Epithelial cell of proximal tubule (primary cell): ENCODE measurements around the gene SOHLH1. TPM values are rescaled to one million over a fixed set of nuclear protein-coding genes. Genes with fewer than 3 reads are reported as not detected.

Experiments
- DNase-seq: peaks from one replicate; pipeline ENCODE4 v3.0.0-alpha.2; 2011; ENCODE audit warnings: low read depth
- H3K4me3 ChIP-seq: 2 replicates; pipeline ENCODE4 v1.5.1; 2011; ENCODE audit warnings: low read depth, mild to moderate bottlenecking, low read length
- CTCF ChIP-seq: conservative IDR thresholded peaks from 2 replicates; pipeline ENCODE4 v1.5.1; 2012; ENCODE audit warnings: low read depth, mild to moderate bottlenecking, low read length
- total RNA-seq: library from RNA; depleted of rRNA; stranded (reverse); fragments of >200 nt; gene quantifications from 2 replicates; pipeline ENCODE4 v1.2.3, GENCODE V29; 2015

SOHLH1 gene
- total RNA-seq, 1 donor from 2014 or later: not detected

DNA sequence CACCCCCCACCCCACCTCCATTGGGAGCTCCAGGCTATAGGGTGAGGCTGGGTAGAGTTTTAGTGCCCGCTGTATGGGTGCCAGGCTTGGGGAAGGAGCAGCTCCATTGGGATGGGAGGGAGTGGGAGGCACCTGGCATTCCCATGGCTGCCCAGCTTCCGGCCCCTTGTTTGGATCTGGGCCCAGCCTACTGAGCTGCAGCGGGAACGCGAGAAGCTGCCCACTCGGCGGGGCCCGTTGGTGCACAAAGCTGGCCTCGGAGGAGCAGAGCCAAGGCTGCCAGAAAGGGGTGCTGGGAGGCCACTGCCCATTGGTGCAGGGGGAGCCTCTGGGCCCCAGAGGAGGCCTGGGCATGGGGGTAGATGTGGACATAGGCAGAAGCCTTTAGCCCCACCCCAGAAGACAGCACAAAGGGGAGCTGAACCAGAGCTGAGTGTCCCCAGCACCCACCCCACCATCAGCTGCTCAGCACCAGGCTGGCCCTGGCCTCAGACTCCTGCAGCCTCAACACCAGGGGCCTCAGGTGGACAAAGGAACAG, 31.7 kb downstream of the SOHLH1 start:
- TF ChIP-seq CTCF: no peak
- no peak for DNase-seq
- H3K4me3 ChIP-seq: no peak overlapping the region

DNA sequence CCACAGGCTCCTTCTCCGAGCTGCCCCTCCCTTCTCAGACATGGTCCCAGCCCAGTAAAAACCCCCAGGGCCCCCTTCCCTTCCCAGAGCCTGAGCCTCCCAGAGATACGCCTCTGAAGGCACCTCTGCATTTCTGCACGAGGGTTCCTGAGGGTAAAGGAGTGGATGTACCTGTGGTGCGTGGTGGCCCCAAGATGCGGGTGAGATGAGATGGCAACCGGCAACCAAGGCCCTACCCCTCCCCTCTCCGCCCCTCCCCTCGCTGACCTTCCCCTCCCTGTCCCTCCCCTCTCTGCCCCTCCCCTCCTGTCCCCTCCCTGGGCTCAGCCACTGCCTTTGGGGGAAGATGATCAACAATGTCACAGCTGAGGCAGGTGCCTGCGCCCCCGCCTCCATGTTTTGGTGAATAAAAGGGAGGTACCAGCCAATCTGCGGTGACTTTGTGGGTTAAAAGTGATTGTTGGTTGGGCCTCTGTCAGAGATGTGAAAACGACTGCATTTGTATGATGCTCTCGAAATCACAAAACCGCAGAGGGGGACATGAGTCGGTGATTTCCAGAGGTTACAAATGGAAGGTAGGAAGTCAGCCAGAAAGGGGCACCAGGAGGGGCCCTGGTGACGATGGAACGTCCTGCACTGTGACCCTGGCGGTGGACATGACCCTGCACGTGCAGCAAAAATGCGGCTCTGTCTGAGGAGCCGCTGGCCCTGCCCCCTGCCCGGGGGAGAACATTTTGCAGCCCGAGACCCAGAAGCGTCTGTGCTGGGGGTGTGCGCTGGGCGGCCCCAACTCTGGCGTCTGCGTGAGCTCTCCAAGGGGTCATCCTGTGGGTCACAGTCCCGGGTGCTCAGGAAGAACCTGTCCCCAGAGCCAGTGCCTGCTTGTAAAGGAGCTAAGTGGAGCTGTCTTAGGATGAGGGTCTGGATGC, 32.5 kb downstream of the SOHLH1 start:
- no peak for TF ChIP-seq CTCF
- no peak for DNase-seq
- H3K4me3 ChIP-seq: no peak overlapping the region

GRCh38 chr9:135665795-135666189, 33.5 kb downstream of the SOHLH1 start:
- H3K4me3 ChIP-seq: no peak overlapping the region
- DNase-seq: no peak

GRCh38 chr9:135664801-135665794, 34.2 kb downstream of the SOHLH1 start:
- no peak for DNase-seq
- no peak overlapping the region for H3K4me3 ChIP-seq
- TF ChIP-seq CTCF: no peak

More at GRCh38 chr9:135665795-135666189, 33.5 kb downstream of the SOHLH1 start:
- TF ChIP-seq CTCF: no peak

- no peak for DNase-seq
These were observed 35.0 kb downstream of the SOHLH1 start for GRCh38 chr9:135664266-135664665.

More at GRCh38 chr9:135664266-135664665, 35.0 kb downstream of the SOHLH1 start:
- H3K4me3 ChIP-seq: no peak overlapping the region
- no peak for TF ChIP-seq CTCF
